Neural cell (in vitro differentiated cells): ENCODE data around the gene TLCD2. TPM values are rescaled to one million over a fixed set of nuclear protein-coding genes. Genes with fewer than 3 reads are reported as not detected.

Experiments used
- H2AFZ ChIP-seq: fragments of 200-600, 300-800 bp; sonication (generic), shearing (Covaris generic); 2 replicates; pipeline ENCODE4 v1.6.0; 2014; ENCODE audit warnings: low read depth, mild to moderate bottlenecking, antibody characterized with exemption, low read length, moderate library complexity
- H3F3A ChIP-seq: fragments of 200-600 bp; shearing (Covaris generic); 2 replicates; pipeline ENCODE4 v1.6.1; 2016; ENCODE audit warnings: mild to moderate bottlenecking, moderate library complexity, mixed read lengths, antibody characterized with exemption, low read length; ENCODE audit not compliant: insufficient read depth, poor library complexity, severe bottlenecking
- H3K27ac ChIP-seq: fragments of 200-600, 300-800 bp; sonication (generic), shearing (Covaris generic); 2 replicates; pipeline ENCODE4 v1.5.1; 2014; ENCODE audit warnings: mild to moderate bottlenecking, low read length, moderate library complexity
- H3K27me3 ChIP-seq: fragments of 300-800, 200-600 bp; sonication (generic), shearing (Covaris generic); 2 replicates; pipeline ENCODE4 v1.6.0; 2014; ENCODE audit warnings: mild to moderate bottlenecking, low read depth, low read length, moderate library complexity; ENCODE audit not compliant: insufficient read depth
- H3K36me3 ChIP-seq: fragments of 300-800, 200-600 bp; sonication (generic), shearing (Covaris generic); 2 replicates; pipeline ENCODE4 v1.5.1; 2014; ENCODE audit warnings: mild to moderate bottlenecking, antibody characterized with exemption, low read length, moderate library complexity; ENCODE audit not compliant: insufficient read depth
- H3K4me2 ChIP-seq: fragments of 300-800, 200-600 bp; sonication (generic), shearing (Covaris generic); 2 replicates; pipeline ENCODE4 v1.6.0; 2014; ENCODE audit warnings: mild to moderate bottlenecking, low read length
- H3K4me3 ChIP-seq: fragments of 300-800, 200-600 bp; sonication (generic), shearing (Covaris generic); 2 replicates; pipeline ENCODE4 v1.5.1; 2014; ENCODE audit warnings: mild to moderate bottlenecking, low read length, moderate library complexity
- H3K79me2 ChIP-seq: fragments of 200-600 bp; shearing (Covaris generic); replicated peaks from 2 replicates; pipeline ENCODE4 v1.6.0; 2014; ENCODE audit warnings: mild to moderate bottlenecking, low read length, moderate library complexity; ENCODE audit not compliant: insufficient read depth
- H3K9ac ChIP-seq: fragments of 300-800, 200-600 bp; sonication (generic), shearing (Covaris generic); 2 replicates; pipeline ENCODE4 v1.6.1; 2016; ENCODE audit warnings: mild to moderate bottlenecking, low read length, mixed read lengths
- H3K9me2 ChIP-seq: fragments of 200-600 bp; shearing (Covaris generic); 2 replicates; pipeline ENCODE4 v1.6.1; 2016; ENCODE audit warnings: mild to moderate bottlenecking, low read length, mixed read lengths; ENCODE audit not compliant: insufficient read depth
- H3K9me3 ChIP-seq: fragments of 200-600, 300-800 bp; sonication (generic), shearing (Covaris generic); 2 replicates; pipeline ENCODE4 v1.6.1; 2016; ENCODE audit warnings: mild to moderate bottlenecking, mixed run types, low read length, moderate library complexity, mixed read lengths
- H4K20me1 ChIP-seq: fragments of 200-600 bp; shearing (Covaris generic); 2 replicates; pipeline ENCODE4 v1.6.1; 2016; ENCODE audit warnings: mild to moderate bottlenecking, mixed run types; ENCODE audit not compliant: insufficient read depth
- CTCF ChIP-seq: fragments of 450-650 bp; IDR thresholded peaks from 2 replicates; pipeline ENCODE4 v1.5.1; 2014; ENCODE audit warnings: antibody characterized with exemption, mild to moderate bottlenecking, moderate library complexity; ENCODE audit not compliant: poor library complexity, severe bottlenecking
- EP300 ChIP-seq: fragments of 450-650 bp; conservative IDR thresholded peaks from 2 replicates; pipeline ENCODE4 v1.6.1; 2014; ENCODE audit warnings: antibody characterized with exemption, mild to moderate bottlenecking, moderate library complexity; ENCODE audit not compliant: poor library complexity, severe bottlenecking
- EZH2 ChIP-seq: fragments of 200-600, 300-800 bp; shearing (Covaris generic), sonication (generic); IDR thresholded peaks from 2 replicates; pipeline ENCODE4 v1.6.1; 2014; ENCODE audit warnings: antibody characterized with exemption, low read length, borderline replicate concordance, mild to moderate bottlenecking; ENCODE audit not compliant: insufficient read depth, poor library complexity, severe bottlenecking
- MXI1 ChIP-seq: fragments of 450-650 bp; conservative IDR thresholded peaks from 2 replicates; pipeline ENCODE4 v1.6.1; 2014; ENCODE audit warnings: antibody characterized with exemption, mild to moderate bottlenecking; ENCODE audit not compliant: poor library complexity, severe bottlenecking
- POLR2AphosphoS5 ChIP-seq: IDR thresholded peaks from 2 replicates; pipeline ENCODE4 v1.6.1; 2012
- RAD21 ChIP-seq: fragments of 450-650 bp; conservative IDR thresholded peaks from 2 replicates; pipeline ENCODE4 v1.6.1; 2014; ENCODE audit warnings: antibody characterized with exemption, mild to moderate bottlenecking, moderate library complexity
- REST ChIP-seq: IDR thresholded peaks from 2 replicates; pipeline ENCODE4 v1.6.1; 2012; ENCODE audit warnings: borderline replicate concordance
- SMC3 ChIP-seq: fragments of 450-650 bp; conservative IDR thresholded peaks from 2 replicates; pipeline ENCODE4 v1.6.1; 2014; ENCODE audit warnings: antibody characterized with exemption, mild to moderate bottlenecking, moderate library complexity; ENCODE audit not compliant: poor library complexity
- TAF1 ChIP-seq: IDR thresholded peaks from 2 replicates; pipeline ENCODE4 v1.6.1; 2012; ENCODE audit warnings: low read depth
- polyA plus RNA-seq: library from polyadenylated mRNA; depleted of rRNA; stranded (reverse); fragments of >200 nt; gene quantifications from 2 replicates; pipeline ENCODE4 v1.2.3, GENCODE V29; 2014

Gene TLCD2
- polyA plus RNA-seq, 1 donor from 2014 or later, result 0.14 TPM

- H3K9me3 ChIP-seq, result no peaks in the 10 kb centered on the region
- TF ChIP-seq EP300, result no peak
- no peak for TF ChIP-seq TAF1
- no peak for TF ChIP-seq EZH2
- TF ChIP-seq POLR2AphosphoS5, result no peak
- TF ChIP-seq CTCF, result no peak
- TF ChIP-seq REST, result no peak
- no peak for TF ChIP-seq MXI1
- no peak for TF ChIP-seq RAD21
- no peak for TF ChIP-seq SMC3
- H3K36me3 ChIP-seq, result no peaks in the 10 kb centered on the region
- H3K4me2 ChIP-seq, result no peak overlapping the region
- H3K27me3 ChIP-seq, result no peaks in the 10 kb centered on the region
- H3K9me2 ChIP-seq, result no peaks in the 10 kb centered on the region
- no peak overlapping the region for H2AFZ ChIP-seq
- H3K9ac ChIP-seq, result no peak overlapping the region
- peaks cover 4% of the 10 kb centered on the region for H3K79me2 ChIP-seq
- H3K27ac ChIP-seq, result no peak overlapping the region
- H3F3A ChIP-seq, result peaks cover 4% of the 10 kb centered on the region
- H3K4me3 ChIP-seq, result no peak overlapping the region
- no peaks in the 10 kb centered on the region for H4K20me1 ChIP-seq
Measured at GRCh38 chr17:1718362-1719165, 8.4 kb upstream of the TLCD2 start.

GRCh38 chr17:1716912-1717695 lies 6.9 kb upstream of the TLCD2 start:
- no peaks in the 10 kb centered on the region for H3K9me3 ChIP-seq
- H2AFZ ChIP-seq, result peak overlapping the region; percentile 75
- no peaks in the 10 kb centered on the region for H3K27me3 ChIP-seq
- peak overlapping the region; percentile 96 for H3K4me3 ChIP-seq
- H3K27ac ChIP-seq, result peak overlapping the region; percentile 87
- H3K9ac ChIP-seq, result peak overlapping the region; percentile 82
- H3K36me3 ChIP-seq, result no peaks in the 10 kb centered on the region
- peaks cover 4% of the 10 kb centered on the region for H3F3A ChIP-seq
- H3K4me2 ChIP-seq, result peak overlapping the region; percentile 88
- no peaks in the 10 kb centered on the region for H3K9me2 ChIP-seq
- no peak for TF ChIP-seq POLR2AphosphoS5
- peak; percentile 10 for TF ChIP-seq EP300
- H3K79me2 ChIP-seq, result peaks cover 4% of the 10 kb centered on the region
- no peaks in the 10 kb centered on the region for H4K20me1 ChIP-seq
